ENCODE measurements around the gene PRR18. TPM values are rescaled to one million over a fixed set of nuclear protein-coding genes. Genes with fewer than 3 reads are reported as not detected.

Gene PRR18
- total RNA-seq, 2 experiments from 2014 or later, result not detected

- no peaks in the 10 kb centered on the region for H3K9me3 Mint-ChIP-seq
Observed at GRCh38 chr6:166325383-166326042, 17.3 kb upstream of the PRR18 start.

GRCh38 chr6:166323395-166323794 lies 15.2 kb upstream of the PRR18 start:
- no peak for DNase-seq
- no peak for ATAC-seq (ENCODE audit: low read depth)
- Mint-ChIP-seq H3K9me3 (no peaks in the 10 kb centered on the region), H3K36me3 (peaks cover 22% of the 10 kb centered on the region), H3K27ac (no peak overlapping the region), H3K4me1 (peaks cover 1% of the 10 kb centered on the region), H3K4me3 (no peak overlapping the region), H3K27me3 (no peaks in the 10 kb centered on the region)
- POLR2A ChIA-PET, result no interaction called here

More at GRCh38 chr6:166325383-166326042, 17.3 kb upstream of the PRR18 start:
- POLR2A ChIA-PET, result interaction anchor here (1.2 kb wide), 1 partner anchor 12 kb away, joined by 3 read pairs; no protein-coding TSS in a partner anchor
- ATAC-seq (ENCODE audit: low read depth) (no peak), DNase-seq (no peak)
- H3K36me3 Mint-ChIP-seq, result peaks cover 22% of the 10 kb centered on the region
- H3K4me1 Mint-ChIP-seq, result peaks cover 1% of the 10 kb centered on the region
- H3K4me3 Mint-ChIP-seq, result no peak overlapping the region
- H3K27me3 Mint-ChIP-seq, result no peaks in the 10 kb centered on the region
- H3K27ac Mint-ChIP-seq, result no peak overlapping the region

- DNase-seq (no peak), ATAC-seq (ENCODE audit: low read depth) (no peak)
- H3K9me3 Mint-ChIP-seq, result no peaks in the 10 kb centered on the region
- no peaks in the 10 kb centered on the region for H3K4me1 Mint-ChIP-seq
- no peak overlapping the region for H3K4me3 Mint-ChIP-seq
- peaks cover 2% of the 10 kb centered on the region for H3K27me3 Mint-ChIP-seq
- peak overlapping the region; percentile 40 for H3K27ac Mint-ChIP-seq
- POLR2A ChIA-PET, result no interaction called here
- H3K36me3 Mint-ChIP-seq, result peaks cover 11% of the 10 kb centered on the region
Observed at GRCh38 chr6:166318649-166319600, 10.7 kb upstream of the PRR18 start.

GRCh38 chr6:166318227-166318626 lies 10.0 kb upstream of the PRR18 start:
- Mint-ChIP-seq H3K9me3 (no peaks in the 10 kb centered on the region), H3K27ac (no peak overlapping the region), H3K4me1 (no peaks in the 10 kb centered on the region), H3K27me3 (peaks cover 2% of the 10 kb centered on the region), H3K36me3 (peaks cover 9% of the 10 kb centered on the region), H3K4me3 (no peak overlapping the region)
- POLR2A ChIA-PET, result no interaction called here
- no peak for ATAC-seq (ENCODE audit: low read depth)
- no peak for DNase-seq

- Mint-ChIP-seq H3K36me3 (peaks cover 6% of the 10 kb centered on the region), H3K9me3 (no peaks in the 10 kb centered on the region), H3K4me1 (no peaks in the 10 kb centered on the region), H3K4me3 (no peak overlapping the region), H3K27ac (no peak overlapping the region), H3K27me3 (peaks cover 6% of the 10 kb centered on the region)
- POLR2A ChIA-PET, result no interaction called here
- DNase-seq (no peak), ATAC-seq (ENCODE audit: low read depth) (no peak)
Observed at GRCh38 chr6:166317261-166318212, 9.3 kb upstream of the PRR18 start.

GRCh38 chr6:166315436-166315835 lies 7.2 kb upstream of the PRR18 start:
- Mint-ChIP-seq H3K27me3 (peaks cover 8% of the 10 kb centered on the region), H3K27ac (no peak overlapping the region), H3K4me1 (no peaks in the 10 kb centered on the region), H3K4me3 (no peak overlapping the region), H3K36me3 (peaks cover 4% of the 10 kb centered on the region), H3K9me3 (no peaks in the 10 kb centered on the region)
- POLR2A ChIA-PET, result no interaction called here
- no peak for DNase-seq
- no peak for ATAC-seq (ENCODE audit: low read depth)

GRCh38 chr6:166314454-166314853 lies 6.3 kb upstream of the PRR18 start:
- H3K27ac Mint-ChIP-seq, result no peak overlapping the region
- H3K9me3 Mint-ChIP-seq, result no peaks in the 10 kb centered on the region
- H3K27me3 Mint-ChIP-seq, result peaks cover 17% of the 10 kb centered on the region
- DNase-seq (no peak), ATAC-seq (ENCODE audit: low read depth) (no peak)
- H3K4me1 Mint-ChIP-seq, result no peaks in the 10 kb centered on the region
- no peak overlapping the region for H3K4me3 Mint-ChIP-seq
- POLR2A ChIA-PET, result interaction anchor here (1.5 kb wide), 1 partner anchor 86 kb away, joined by 4 read pairs; no protein-coding TSS in a partner anchor
- peaks cover 4% of the 10 kb centered on the region for H3K36me3 Mint-ChIP-seq

GRCh38 chr6:166313255-166314070 lies 5.3 kb upstream of the PRR18 start:
- H3K4me1 Mint-ChIP-seq, result no peaks in the 10 kb centered on the region
- no peak overlapping the region for H3K4me3 Mint-ChIP-seq
- H3K27ac Mint-ChIP-seq, result no peak overlapping the region
- POLR2A ChIA-PET, result interaction anchor here (1.0 to 1.5 kb wide), 2 partner anchors 13 to 87 kb away, joined by 3 to 4 read pairs; no protein-coding TSS in a partner anchor
- DNase-seq (peak; percentile 60), ATAC-seq (ENCODE audit: low read depth) (peak; percentile 93)
- H3K9me3 Mint-ChIP-seq, result no peaks in the 10 kb centered on the region
- no peaks in the 10 kb centered on the region for H3K36me3 Mint-ChIP-seq
- peaks cover 27% of the 10 kb centered on the region for H3K27me3 Mint-ChIP-seq

- DNase-seq (no peak), ATAC-seq (ENCODE audit: low read depth) (no peak)
- Mint-ChIP-seq H3K36me3 (no peaks in the 10 kb centered on the region), H3K4me3 (no peak overlapping the region), H3K27me3 (peaks cover 28% of the 10 kb centered on the region), H3K9me3 (no peaks in the 10 kb centered on the region), H3K4me1 (no peaks in the 10 kb centered on the region), H3K27ac (no peak overlapping the region)
- POLR2A ChIA-PET, result interaction anchor here (1.0 to 1.5 kb wide), 2 partner anchors 14 to 88 kb away, joined by 3 to 4 read pairs; no protein-coding TSS in a partner anchor
Observed at GRCh38 chr6:166312832-166313231, 4.6 kb upstream of the PRR18 start.

GRCh38 chr6:166310634-166311033 lies 2.4 kb upstream of the PRR18 start:
- ATAC-seq (ENCODE audit: low read depth) (no peak), DNase-seq (no peak)
- Mint-ChIP-seq H3K4me3 (no peak overlapping the region), H3K9me3 (no peaks in the 10 kb centered on the region), H3K27me3 (peaks cover 39% of the 10 kb centered on the region), H3K4me1 (no peaks in the 10 kb centered on the region), H3K27ac (no peak overlapping the region), H3K36me3 (no peaks in the 10 kb centered on the region)
- POLR2A ChIA-PET, result interaction anchor here (0.7 kb wide), 1 partner anchor 11 kb away, joined by 6 read pairs; no protein-coding TSS in a partner anchor

- Mint-ChIP-seq H3K4me3 (no peak overlapping the region), H3K27ac (no peak overlapping the region), H3K4me1 (no peaks in the 10 kb centered on the region), H3K9me3 (no peaks in the 10 kb centered on the region), H3K27me3 (peaks cover 45% of the 10 kb centered on the region), H3K36me3 (no peaks in the 10 kb centered on the region)
- DNase-seq (no peak), ATAC-seq (ENCODE audit: low read depth) (no peak)
- POLR2A ChIA-PET, result interaction anchor here (0.7 to 1.6 kb wide), 2 partner anchors 10 to 11 kb away, joined by 3 to 6 read pairs; no protein-coding TSS in a partner anchor
Observed at GRCh38 chr6:166309977-166310376, 1.8 kb upstream of the PRR18 start.

Measured in activated naive CD8-positive, alpha-beta T cell treated with anti-CD3 and anti-CD28 coated beads, Interleukin-2, amount 10 ng/mL, durations not matched to agents 7 days and 5 days (primary cell).